HEK293 (cell line): ENCODE data around the gene DNASE1L3.

Experiments used
- CTCF ChIA-PET: fragments of 350-600 bp; formaldehyde crosslinking; extraction: SDS; loops from one replicate; lab custom pipeline; 2021; ENCODE audit warnings: antibody characterized with exemption; lab: Yijun Ruan, JAX
- POLR2A ChIA-PET: fragments of 300-600 bp; formaldehyde crosslinking; extraction: SDS; loops from one replicate; lab custom pipeline; 2020; ENCODE audit warnings: antibody characterized with exemption, inconsistent platforms; lab: Yijun Ruan, JAX
- H3K27ac ChIP-seq: fragments of 200-500 bp; sonication (Bioruptor generic); 2 replicates; pipeline ENCODE4 v1.5.1; 2014; ENCODE audit warnings: low read depth, low read length, control low read depth, inconsistent platforms; ENCODE audit errors: extremely low read depth
- H3K36me3 ChIP-seq, 2 experiments: fragments of 200-500 bp in 1 of 2; sonication (Bioruptor generic) in 1 of 2; 1 replicate in 1 of 2; 2 replicates in 1 of 2; pipeline ENCODE4 v1.5.1; 2014 to 2017; ENCODE audit warnings: inconsistent platforms in 2 of 2, low read length in 2 of 2; ENCODE audit not compliant: control insufficient read depth in 2 of 2, insufficient read depth in 1 of 2
- H3K4me1 ChIP-seq: fragments of 200-500 bp; sonication (Bioruptor generic); 2 replicates; pipeline ENCODE4 v1.5.1; 2014; ENCODE audit warnings: mild to moderate bottlenecking, low read length, inconsistent platforms; ENCODE audit not compliant: control insufficient read depth, insufficient read depth
- H3K4me3 ChIP-seq: 2 replicates; pipeline ENCODE4 v1.5.1; 2011; ENCODE audit warnings: low read depth, mild to moderate bottlenecking, control low read depth, low read length, moderate library complexity
- H3K9me3 ChIP-seq: fragments of 200-500 bp; sonication (Bioruptor generic); 2 replicates; pipeline ENCODE4 v1.5.1; 2014; ENCODE audit warnings: low read depth, low read length, inconsistent platforms; ENCODE audit not compliant: control insufficient read depth, insufficient read depth
- EGR2 ChIP-seq: fragments of 450-650 bp; formaldehyde crosslinking; IDR thresholded peaks from 2 replicates; pipeline ENCODE4 v1.5.1; 2016; ENCODE audit warnings: low read depth, missing biosample characterization, missing genetic modification characterization
- MZF1 ChIP-seq: fragments of 450-650 bp; formaldehyde crosslinking; IDR thresholded peaks from 2 replicates; pipeline ENCODE4 v1.5.1; 2017; ENCODE audit warnings: missing biosample characterization, missing genetic modification characterization, borderline replicate concordance
- PRDM10 ChIP-seq: fragments of 450-650 bp; formaldehyde crosslinking; IDR thresholded peaks from 2 replicates; pipeline ENCODE4 v1.5.1; 2016; ENCODE audit warnings: missing biosample characterization, missing genetic modification characterization
- WT1 ChIP-seq: fragments of 450-650 bp; formaldehyde crosslinking; IDR thresholded peaks from 2 replicates; pipeline ENCODE4 v1.5.1; 2016; ENCODE audit warnings: missing biosample characterization, missing genetic modification characterization
- ZBTB44 ChIP-seq: fragments of 450-650 bp; IDR thresholded peaks from 2 replicates; pipeline ENCODE4 v1.5.1; 2018; ENCODE audit warnings: missing biosample characterization, mild to moderate bottlenecking, missing genetic modification characterization
- ZFHX2 ChIP-seq: fragments of 450-650 bp; formaldehyde crosslinking; conservative IDR thresholded peaks from 2 replicates; pipeline ENCODE4 v1.5.1; 2016; ENCODE audit warnings: missing biosample characterization, missing genetic modification characterization
- ZNF155 ChIP-seq: fragments of 450-650 bp; formaldehyde crosslinking; IDR thresholded peaks from 2 replicates; pipeline ENCODE4 v1.5.1; 2016; ENCODE audit warnings: missing biosample characterization, missing genetic modification characterization
- ZNF280C ChIP-seq: fragments of 450-650 bp; formaldehyde crosslinking; IDR thresholded peaks from 2 replicates; pipeline ENCODE4 v1.5.1; 2016; ENCODE audit warnings: missing biosample characterization, missing genetic modification characterization
- ZNF404 ChIP-seq: fragments of 450-650 bp; formaldehyde crosslinking; IDR thresholded peaks from 2 replicates; pipeline ENCODE4 v1.5.1; 2017; ENCODE audit warnings: missing biosample characterization, missing genetic modification characterization
- ZNF600 ChIP-seq: fragments of 450-650 bp; formaldehyde crosslinking; IDR thresholded peaks from 2 replicates; pipeline ENCODE4 v1.5.1; 2016; ENCODE audit warnings: missing biosample characterization, missing genetic modification characterization
- TF ChIP-seq, protein P1 (sequence below): fragments of 450-650 bp; formaldehyde crosslinking; IDR thresholded peaks from 2 replicates; pipeline ENCODE4 v1.5.1; 2016; ENCODE audit warnings: missing biosample characterization, missing genetic modification characterization
- TF ChIP-seq, protein P2 (sequence below): fragments of 450-650 bp; formaldehyde crosslinking; IDR thresholded peaks from 2 replicates; pipeline ENCODE4 v1.5.1; 2016; ENCODE audit warnings: missing biosample characterization, missing genetic modification characterization

The DNASE1L3 gene

DNA sequence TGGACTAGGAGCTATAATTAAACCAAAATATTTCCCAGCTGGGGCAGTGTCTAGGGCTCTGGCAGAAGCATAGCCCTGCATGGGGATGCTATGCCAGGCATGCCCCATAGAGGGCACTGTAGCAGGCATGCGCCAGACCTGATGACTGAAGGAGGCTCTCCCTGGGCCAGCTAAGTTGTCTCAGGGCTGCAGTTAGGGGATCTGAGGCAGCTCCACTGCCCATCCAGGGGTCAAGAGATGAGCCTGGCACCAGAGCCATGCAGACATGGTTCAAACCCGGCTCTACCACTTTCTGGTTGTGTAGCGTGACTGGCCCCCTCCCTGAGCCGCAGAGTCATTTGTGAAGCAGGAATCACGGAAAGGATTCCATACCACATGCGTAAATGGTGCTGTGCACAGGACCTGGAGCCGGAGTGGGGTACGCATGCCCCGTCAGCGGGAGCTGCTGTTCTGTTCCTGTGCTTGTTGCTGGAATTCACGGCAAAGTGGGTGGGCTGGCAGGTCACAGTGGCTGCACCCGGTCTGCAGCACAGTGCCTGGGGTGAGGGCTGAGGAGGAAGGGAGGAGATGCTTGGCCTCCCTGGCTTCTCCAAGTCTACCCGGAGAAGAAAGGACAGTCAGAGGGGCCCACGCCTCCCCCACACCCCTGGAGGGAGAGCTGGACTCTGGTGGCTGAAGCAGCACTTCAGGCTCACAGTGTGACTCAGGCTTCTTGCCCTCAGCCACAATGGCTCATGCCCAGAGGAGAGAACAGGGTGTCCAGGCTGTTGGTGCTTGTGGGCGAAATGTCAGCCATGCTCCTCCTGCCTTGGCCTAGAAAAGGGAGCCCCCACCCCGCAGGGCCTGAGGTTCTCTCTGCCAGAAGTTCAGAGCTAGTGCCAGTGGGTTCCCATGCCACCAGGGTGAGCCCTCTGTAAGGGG lies 43.1 kb downstream of the DNASE1L3 start:
- H3K27ac ChIP-seq: no peak overlapping the region
- peak; percentile 72 for TF ChIP-seq ZNF600 (tag by site-specific recombination)
- TF ChIP-seq, protein P1, sequence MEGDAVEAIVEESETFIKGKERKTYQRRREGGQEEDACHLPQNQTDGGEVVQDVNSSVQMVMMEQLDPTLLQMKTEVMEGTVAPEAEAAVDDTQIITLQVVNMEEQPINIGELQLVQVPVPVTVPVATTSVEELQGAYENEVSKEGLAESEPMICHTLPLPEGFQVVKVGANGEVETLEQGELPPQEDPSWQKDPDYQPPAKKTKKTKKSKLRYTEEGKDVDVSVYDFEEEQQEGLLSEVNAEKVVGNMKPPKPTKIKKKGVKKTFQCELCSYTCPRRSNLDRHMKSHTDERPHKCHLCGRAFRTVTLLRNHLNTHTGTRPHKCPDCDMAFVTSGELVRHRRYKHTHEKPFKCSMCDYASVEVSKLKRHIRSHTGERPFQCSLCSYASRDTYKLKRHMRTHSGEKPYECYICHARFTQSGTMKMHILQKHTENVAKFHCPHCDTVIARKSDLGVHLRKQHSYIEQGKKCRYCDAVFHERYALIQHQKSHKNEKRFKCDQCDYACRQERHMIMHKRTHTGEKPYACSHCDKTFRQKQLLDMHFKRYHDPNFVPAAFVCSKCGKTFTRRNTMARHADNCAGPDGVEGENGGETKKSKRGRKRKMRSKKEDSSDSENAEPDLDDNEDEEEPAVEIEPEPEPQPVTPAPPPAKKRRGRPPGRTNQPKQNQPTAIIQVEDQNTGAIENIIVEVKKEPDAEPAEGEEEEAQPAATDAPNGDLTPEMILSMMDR: peak; percentile 36; the same call in 1 of the 2 replicates
- TF ChIP-seq ZNF404 (tag by site-specific recombination): no peak
- POLR2A ChIA-PET: interaction anchor here (1.0 kb wide), 1 partner anchor 159 kb away, joined by 3 read pairs; the partner anchor contains the start of gene FLNB

DNA sequence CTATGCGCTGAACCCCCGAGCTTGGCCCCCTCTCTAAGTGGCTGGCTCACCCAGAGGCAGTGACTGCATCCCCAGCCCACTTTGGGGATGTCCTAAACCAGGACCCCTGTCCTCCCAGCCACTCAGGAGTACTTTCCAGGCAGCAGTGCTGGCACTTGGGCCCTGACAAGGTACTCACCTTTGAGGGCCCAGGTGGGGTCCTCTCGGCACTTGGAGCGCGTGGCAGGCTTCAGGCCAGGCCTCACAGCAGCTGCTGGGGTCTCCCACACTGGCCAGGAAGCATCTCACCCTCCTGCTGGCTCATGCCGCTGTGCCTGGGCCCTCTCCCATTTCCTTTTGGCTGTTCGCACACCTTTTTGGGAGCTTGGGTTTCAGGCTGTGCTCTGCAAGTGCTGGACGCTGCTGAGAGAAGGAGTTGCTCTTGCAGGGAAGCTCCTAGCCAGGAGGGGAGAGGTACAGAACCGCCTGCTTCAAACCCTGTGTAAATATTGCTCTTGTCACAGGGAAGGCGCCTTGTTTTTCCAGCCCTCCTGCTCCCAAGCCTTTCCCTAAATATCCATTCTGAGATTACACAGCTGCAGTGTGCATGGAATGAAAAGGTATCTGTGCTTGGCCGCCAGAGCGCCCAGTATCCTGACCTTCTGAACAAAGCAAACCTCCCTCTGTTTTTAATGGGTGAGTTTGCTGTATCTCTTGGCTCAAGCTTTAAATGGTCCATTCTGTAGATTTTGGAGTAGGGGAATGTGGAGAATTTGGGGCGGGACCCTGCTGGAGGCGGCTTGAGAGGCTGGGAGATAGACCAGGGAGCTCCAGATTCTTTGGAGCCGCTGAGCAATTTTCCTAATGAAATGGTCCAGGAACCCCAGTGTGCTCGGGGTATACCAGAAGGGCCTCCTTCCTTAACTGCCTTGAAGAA lies 45.6 kb downstream of the DNASE1L3 start:
- POLR2A ChIA-PET: interaction anchor here (0.8 kb wide), 1 partner anchor 157 kb away, joined by 3 read pairs; the partner anchor contains the start of gene FLNB
- H3K27ac ChIP-seq: no peak overlapping the region

More for the DNA sequence above, 43.1 kb downstream of the DNASE1L3 start:
- H3K36me3 ChIP-seq: peaks cover 0 to 78% of the 10 kb centered on the region in 2 experiments; a peak in 1 of 3 replicates
- CTCF ChIA-PET: interaction anchor here (0.5 to 4.6 kb wide), 18 partner anchors 9 to 227 kb away, joined by 3 to 34 read pairs (median 3); partner anchors contain the start of gene FLNB
- no peaks in the 10 kb centered on the region for H3K4me1 ChIP-seq
- no peaks in the 10 kb centered on the region for H3K9me3 ChIP-seq
- H3K4me3 ChIP-seq: no peak overlapping the region

GRCh38 chr3:58164199-58164879 lies 46.4 kb downstream of the DNASE1L3 start:
- Histone ChIP-seq H3K9me3 (no peaks in the 10 kb centered on the region), H3K36me3 (peaks cover 0 to 82% of the 10 kb centered on the region in 2 experiments; a peak in 1 of 3 replicates), H3K27ac (no peak overlapping the region), H3K4me1 (no peaks in the 10 kb centered on the region), H3K4me3 (no peak overlapping the region)
- POLR2A ChIA-PET: no interaction called here
- CTCF ChIA-PET: interaction anchor here (0.7 to 4.6 kb wide), 2 partner anchors 14 to 29 kb away, joined by 3 to 34 read pairs; no protein-coding TSS in a partner anchor
- TF ChIP-seq ZNF155 (tag by site-specific recombination) (no peak), PRDM10 (no peak), EGR2 (tag by site-specific recombination) (no peak), ZFHX2 (tag by site-specific recombination) (no peak), MZF1 (tag by site-specific recombination) (no peak), ZBTB44 (tag by site-specific recombination) (no peak), ZNF280C (tag by site-specific recombination) (no peak)
- TF ChIP-seq, protein P2, sequence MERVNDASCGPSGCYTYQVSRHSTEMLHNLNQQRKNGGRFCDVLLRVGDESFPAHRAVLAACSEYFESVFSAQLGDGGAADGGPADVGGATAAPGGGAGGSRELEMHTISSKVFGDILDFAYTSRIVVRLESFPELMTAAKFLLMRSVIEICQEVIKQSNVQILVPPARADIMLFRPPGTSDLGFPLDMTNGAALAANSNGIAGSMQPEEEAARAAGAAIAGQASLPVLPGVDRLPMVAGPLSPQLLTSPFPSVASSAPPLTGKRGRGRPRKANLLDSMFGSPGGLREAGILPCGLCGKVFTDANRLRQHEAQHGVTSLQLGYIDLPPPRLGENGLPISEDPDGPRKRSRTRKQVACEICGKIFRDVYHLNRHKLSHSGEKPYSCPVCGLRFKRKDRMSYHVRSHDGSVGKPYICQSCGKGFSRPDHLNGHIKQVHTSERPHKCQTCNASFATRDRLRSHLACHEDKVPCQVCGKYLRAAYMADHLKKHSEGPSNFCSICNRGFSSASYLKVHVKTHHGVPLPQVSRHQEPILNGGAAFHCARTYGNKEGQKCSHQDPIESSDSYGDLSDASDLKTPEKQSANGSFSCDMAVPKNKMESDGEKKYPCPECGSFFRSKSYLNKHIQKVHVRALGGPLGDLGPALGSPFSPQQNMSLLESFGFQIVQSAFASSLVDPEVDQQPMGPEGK (tag by site-specific recombination): no peak

More for the DNA sequence above, 45.6 kb downstream of the DNASE1L3 start:
- Histone ChIP-seq H3K36me3 (peaks cover 0 to 82% of the 10 kb centered on the region in 2 experiments; a peak in 1 of 3 replicates), H3K4me1 (no peaks in the 10 kb centered on the region), H3K9me3 (no peaks in the 10 kb centered on the region), H3K4me3 (no peak overlapping the region)
- TF ChIP-seq ZNF600 (tag by site-specific recombination) (no peak), WT1 (tag by site-specific recombination) (0 out of 2 replicates have a peak, but pooled peaks have one; percentile 18)
- CTCF ChIA-PET: interaction anchor here (0.7 to 4.6 kb wide), 4 partner anchors 13 to 162 kb away, joined by 3 to 34 read pairs (median 4); no protein-coding TSS in a partner anchor
